B cell (primary cell): Measurements from ENCODE around the gene PDLIM4. TPM values are rescaled to one million over a fixed set of nuclear protein-coding genes. Genes with fewer than 3 reads are reported as not detected.

Experiments
- ATAC-seq: fragments of 200-7000 bp; cut with Tn5 transposase; one replicate; pipeline ENCODE4 v1.10.0; 2021; ENCODE audit warnings: low read depth, mild to moderate bottlenecking, moderate number of reproducible peaks, moderate library complexity
- CTCF ChIA-PET: fragments of 350-600 bp; sonication (Branson Sonifier 250); formaldehyde crosslinking; loops from one replicate; lab custom pipeline; 2021; ENCODE audit warnings: antibody characterized with exemption, inconsistent platforms; lab: Charles Lee
- POLR2A ChIA-PET: fragments of 350-600 bp; sonication (Branson Sonifier 250); formaldehyde crosslinking; loops from one replicate; lab custom pipeline; 2021; ENCODE audit warnings: antibody characterized with exemption; lab: Charles Lee
- DNase-seq: peaks from one replicate; pipeline ENCODE4 v3.0.0; 2013
- H2AFZ ChIP-seq: 2 replicates; pipeline ENCODE4 v1.6.1; 2012; ENCODE audit warnings: mild to moderate bottlenecking, low read depth, low read length; ENCODE audit not compliant: insufficient read depth, poor library complexity, severe bottlenecking
- H3K27ac ChIP-seq, 2 donors: 1 replicate in 1 of 2; 2 replicates in 1 of 2; pipeline ENCODE4 v1.5.1; 2012 to 2013; ENCODE audit warnings: low read length in 2 of 2, mild to moderate bottlenecking in 2 of 2, moderate library complexity in 1 of 2
- H3K27me3 ChIP-seq, 4 experiments: fragments of 200-600 bp in 1 of 4; sonication (generic) in 1 of 4; replicated peaks in 1 of 4; 1 replicate in 2 of 4; 2 replicates in 2 of 4; pipeline versions ENCODE4 v1.6.1 to v1.7.0; 2013 to 2016; ENCODE audit warnings: low read length in 3 of 4, mild to moderate bottlenecking in 2 of 4, mixed read lengths in 1 of 4, moderate library complexity in 1 of 4; ENCODE audit not compliant: insufficient read depth in 4 of 4, control insufficient read depth in 3 of 4; ENCODE audit errors: control extremely low read depth in 1 of 4
- H3K36me3 ChIP-seq, 2 experiments: replicated peaks in 1 of 2; 1 replicate in 1 of 2; 2 replicates in 1 of 2; pipeline versions ENCODE4 v1.6.1 to v1.7.1; 2013; ENCODE audit warnings: low read length in 1 of 2; ENCODE audit not compliant: insufficient read depth in 2 of 2, control insufficient read depth in 1 of 2; ENCODE audit errors: control extremely low read depth in 1 of 2, extremely low read depth in 1 of 2
- H3K4me1 ChIP-seq, 2 donors: fragments of 200-600 bp in 1 of 2; sonication (generic) in 1 of 2; 1 replicate in 1 of 2; 2 replicates in 1 of 2; pipeline versions ENCODE4 v1.5.1 to v1.6.1; 2013 to 2017; ENCODE audit warnings: low read length in 2 of 2; ENCODE audit not compliant: control insufficient read depth in 2 of 2, insufficient read depth in 2 of 2
- H3K4me2 ChIP-seq: replicated peaks from 2 replicates; pipeline ENCODE3; 2012; ENCODE audit warnings: mild to moderate bottlenecking, low read depth, low read length; ENCODE audit not compliant: poor library complexity, severe bottlenecking
- H3K4me3 ChIP-seq, 5 experiments: fragments of 200-600 bp in 1 of 5; sonication (generic) in 1 of 5; 1 replicate in 3 of 5; 2 replicates in 2 of 5; pipeline versions ENCODE4 v1.5.1 to v1.7.0; 2011 to 2016; ENCODE audit warnings: low read length in 4 of 5, mild to moderate bottlenecking in 4 of 5, low read depth in 2 of 5, control low read depth in 1 of 5, moderate library complexity in 1 of 5; ENCODE audit not compliant: insufficient read depth in 1 of 5; ENCODE audit errors: control extremely low read depth in 1 of 5, extremely low read depth in 1 of 5
- H3K79me2 ChIP-seq: fragments of 200-600 bp; sonication (generic); one replicate; pipeline ENCODE4 v1.6.0; 2016; ENCODE audit warnings: low read length; ENCODE audit not compliant: control insufficient read depth, insufficient read depth
- H3K9ac ChIP-seq: fragments of 200-600 bp; sonication (generic); 2 replicates; pipeline ENCODE4 v1.6.1; 2017; ENCODE audit warnings: mild to moderate bottlenecking, low read length, moderate library complexity
- H3K9me3 ChIP-seq, 3 donors: one replicate each; pipeline versions ENCODE4 v1.6.1 to v1.7.1; 2013; ENCODE audit warnings: low read length in 2 of 3; ENCODE audit not compliant: control insufficient read depth in 2 of 3, insufficient read depth in 1 of 3; ENCODE audit errors: control extremely low read depth in 1 of 3
- H4K20me1 ChIP-seq: 2 replicates; pipeline ENCODE4 v1.6.0; 2012; ENCODE audit warnings: mild to moderate bottlenecking, low read length; ENCODE audit not compliant: insufficient read depth, control insufficient read depth, poor library complexity, severe bottlenecking
- H3K27ac Mint-ChIP-seq: one replicate; pipeline ENCODE4 v1.8.0; 2021; ENCODE audit warnings: mixed read lengths
- H3K27me3 Mint-ChIP-seq: one replicate; pipeline ENCODE4 v1.8.0; 2021; ENCODE audit warnings: mixed read lengths
- H3K4me1 Mint-ChIP-seq: one replicate; pipeline ENCODE4 v1.8.0; 2021; ENCODE audit warnings: mixed read lengths
- H3K4me3 Mint-ChIP-seq: one replicate; pipeline ENCODE4 v1.8.0; 2021; ENCODE audit warnings: mixed read lengths
- H3K9me3 Mint-ChIP-seq: one replicate; pipeline ENCODE4 v1.8.0; 2022; ENCODE audit warnings: mixed read lengths; ENCODE audit not compliant: insufficient read depth
- EZH2 ChIP-seq: IDR thresholded peaks from 2 replicates; pipeline ENCODE4 v1.6.1; 2012; ENCODE audit warnings: borderline replicate concordance, low read depth, mild to moderate bottlenecking, moderate library complexity, low read length; ENCODE audit not compliant: insufficient read depth, poor library complexity, severe bottlenecking
- WGBS: methylation state at CpG from one replicate; pipeline ENCODE4 v1.1.5; 2013; ENCODE audit warnings: missing lambda C conversion rate; ENCODE audit not compliant: insufficient coverage; 5-methylcytosine and 5-hydroxymethylcytosine counted together
- intact Hi-C: fragments of 100-400 bp; cut with micrococcal nuclease; formaldehyde crosslinking; loops from one replicate; pipeline ENCODE4 v1.10.0; 2022
- polyA plus RNA-seq: library from polyadenylated mRNA; depleted of rRNA; stranded (reverse); fragments of >200 nt; gene quantifications from 2 replicates; pipeline ENCODE4 v1.2.3, GENCODE V29; 2012
- total RNA-seq, 2 donors: library from RNA; stranded (reverse); fragments of 120-200 nt in 1 of 2; gene quantifications; 1 replicate in 1 of 2; 2 replicates in 1 of 2; pipeline versions ENCODE4 v1.2.3 to v1.2.4, GENCODE V29; 2013 to 2022
- TF ChIP-seq, protein P1 (sequence below): fragments of 200-600 bp; IDR thresholded peaks from one replicate; pipeline ENCODE4 v1.8.0; 2022; ENCODE audit warnings: antibody characterized with exemption, mild to moderate bottlenecking

PDLIM4 gene
- total and polyA plus RNA-seq, 2 donors (not counting 1 experiment from before 2014, with no cell fraction given): not detected

GRCh38 chr5:132293992-132294727 is 36.7 kb downstream of the PDLIM4 start, which contains the start of gene SLC22A4:
Gene SLC22A4, plus strand, starts transcription at chr5:132294394. Its CDS starts 223 bp downstream, at chr5:132294617.
- peaks cover 21% of the 10 kb centered on the region for H3K4me1 Mint-ChIP-seq
- POLR2A ChIA-PET: interaction anchor here (1.2 kb wide), 1 partner anchor 75 kb away, joined by 3 read pairs; the partner anchor contains the start of gene SLC22A5
- under 1% methylated on average over 63 of the region's 63 CpGs for WGBS
- Histone ChIP-seq H3K4me2 (peak within 1 kb of the TSS; percentile 87), H3K27ac (peak within 1 kb of the TSS in 1 of 2 donors; percentile 28), H3K9ac (peak within 1 kb of the TSS; percentile 67), H4K20me1 (no peaks in the 10 kb centered on the region), H3K4me3 (peak within 1 kb of the TSS; percentile 48 to 69 (median 65)), H3K4me1 (peaks cover 15 to 23% of the 10 kb centered on the region in 2 donors), H3K9me3 (peaks cover 0 to 10% (median 0%) of the 10 kb centered on the region in 3 donors), H3K79me2 (no peaks in the 10 kb centered on the region), H2AFZ (peak within 1 kb of the TSS; percentile 92), H3K36me3 (no peaks in the 10 kb centered on the region), H3K27me3 (peaks cover 0 to 41% (median 25%) of the 10 kb centered on the region in 4 experiments)
- CTCF ChIA-PET: interaction anchor here (1.2 to 2.2 kb wide), 5 partner anchors 21 to 75 kb away, joined by 3 to 13 read pairs (median 4); partner anchors contain the start of gene SLC22A5
- intact Hi-C loops: loop anchor here (5.0 to 10.0 kb wide), 2 partner anchors 73 to 211 kb away; partner anchors contain the start of gene SLC22A5
- no peaks in the 10 kb centered on the region for H3K9me3 Mint-ChIP-seq
- no peak for TF ChIP-seq EZH2
- TF ChIP-seq, protein P1, sequence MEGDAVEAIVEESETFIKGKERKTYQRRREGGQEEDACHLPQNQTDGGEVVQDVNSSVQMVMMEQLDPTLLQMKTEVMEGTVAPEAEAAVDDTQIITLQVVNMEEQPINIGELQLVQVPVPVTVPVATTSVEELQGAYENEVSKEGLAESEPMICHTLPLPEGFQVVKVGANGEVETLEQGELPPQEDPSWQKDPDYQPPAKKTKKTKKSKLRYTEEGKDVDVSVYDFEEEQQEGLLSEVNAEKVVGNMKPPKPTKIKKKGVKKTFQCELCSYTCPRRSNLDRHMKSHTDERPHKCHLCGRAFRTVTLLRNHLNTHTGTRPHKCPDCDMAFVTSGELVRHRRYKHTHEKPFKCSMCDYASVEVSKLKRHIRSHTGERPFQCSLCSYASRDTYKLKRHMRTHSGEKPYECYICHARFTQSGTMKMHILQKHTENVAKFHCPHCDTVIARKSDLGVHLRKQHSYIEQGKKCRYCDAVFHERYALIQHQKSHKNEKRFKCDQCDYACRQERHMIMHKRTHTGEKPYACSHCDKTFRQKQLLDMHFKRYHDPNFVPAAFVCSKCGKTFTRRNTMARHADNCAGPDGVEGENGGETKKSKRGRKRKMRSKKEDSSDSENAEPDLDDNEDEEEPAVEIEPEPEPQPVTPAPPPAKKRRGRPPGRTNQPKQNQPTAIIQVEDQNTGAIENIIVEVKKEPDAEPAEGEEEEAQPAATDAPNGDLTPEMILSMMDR: no peak
- H3K27me3 Mint-ChIP-seq: peaks cover 45% of the 10 kb centered on the region
- peak within 1 kb of the TSS; percentile 92 for H3K4me3 Mint-ChIP-seq
- peak within 1 kb of the TSS; percentile 41 for H3K27ac Mint-ChIP-seq
- ATAC-seq: peak; percentile 87
- peak; percentile 68 for DNase-seq
